Endodermal cell (in vitro differentiated cells): ENCODE measurements around the gene ACKR4. TPM values are rescaled to one million over a fixed set of nuclear protein-coding genes. Genes with fewer than 3 reads are reported as not detected.

ENCODE experiments used
- DNase-seq: peaks from one replicate; pipeline ENCODE4 v3.0.0-alpha.2; 2017
- H3K27ac ChIP-seq: 2 replicates; pipeline ENCODE4 v1.5.1; 2013; ENCODE audit warnings: mild to moderate bottlenecking, low read depth, low read length, moderate library complexity
- H3K27me3 ChIP-seq: 2 replicates; pipeline ENCODE4 v1.6.1; 2013; ENCODE audit warnings: mild to moderate bottlenecking, low read length, moderate library complexity; ENCODE audit not compliant: insufficient read depth, control insufficient read depth, poor library complexity, severe bottlenecking
- H3K36me3 ChIP-seq: 2 replicates; pipeline ENCODE4 v1.7.0; 2013; ENCODE audit warnings: mild to moderate bottlenecking, low read length, moderate library complexity; ENCODE audit not compliant: control insufficient read depth, insufficient read depth
- H3K4me1 ChIP-seq: one replicate; pipeline ENCODE4 v1.7.0; 2013; ENCODE audit warnings: low read length; ENCODE audit not compliant: control insufficient read depth, insufficient read depth
- H3K4me3 ChIP-seq: 2 replicates; pipeline ENCODE4 v1.5.1; 2013; ENCODE audit warnings: mild to moderate bottlenecking, low read length, moderate library complexity
- H3K9ac ChIP-seq: 2 replicates; pipeline ENCODE4 v1.6.1; 2013; ENCODE audit warnings: mild to moderate bottlenecking, low read length, moderate library complexity; ENCODE audit not compliant: poor library complexity, severe bottlenecking; ENCODE audit errors: extremely low read depth
- H3K9me3 ChIP-seq: 2 replicates; pipeline ENCODE4 v1.6.1; 2013; ENCODE audit warnings: mild to moderate bottlenecking, low read length, moderate library complexity; ENCODE audit not compliant: control insufficient read depth
- H3K27ac Mint-ChIP-seq: 2 replicates; pipeline ENCODE4 v1.8.0; 2020; ENCODE audit warnings: mixed read lengths
- H3K27me3 Mint-ChIP-seq: 2 replicates; pipeline ENCODE4 v1.8.0; 2021; ENCODE audit warnings: mild to moderate bottlenecking, mixed read lengths; ENCODE audit not compliant: insufficient read depth
- H3K36me3 Mint-ChIP-seq: 2 replicates; pipeline ENCODE4 v1.8.0; 2020; ENCODE audit warnings: low read depth, mixed read lengths
- H3K4me1 Mint-ChIP-seq: 2 replicates; pipeline ENCODE4 v1.8.0; 2020; ENCODE audit warnings: mixed read lengths
- H3K4me3 Mint-ChIP-seq: 2 replicates; pipeline ENCODE4 v1.8.0; 2020; ENCODE audit warnings: mild to moderate bottlenecking, moderate library complexity, mixed read lengths
- H3K9me3 Mint-ChIP-seq: 2 replicates; pipeline ENCODE4 v1.8.0; 2020; ENCODE audit warnings: mild to moderate bottlenecking, mixed read lengths
- CTCF ChIP-seq: fragments of 200-600 bp; sonication (generic); conservative IDR thresholded peaks from 2 replicates; pipeline ENCODE4 v1.5.0; 2021; ENCODE audit warnings: antibody characterized with exemption, mild to moderate bottlenecking
- WGBS, 2 experiments: methylation state at CpG; one replicate each; pipeline versions ENCODE4 v1.1.5 to v1.1.7; 2013; ENCODE audit warnings: missing lambda C conversion rate in 2 of 2, mixed read lengths in 1 of 2; ENCODE audit not compliant: insufficient coverage in 1 of 2, insufficient read length in 1 of 2; 5-methylcytosine and 5-hydroxymethylcytosine counted together
- total RNA-seq, 2 donors: library from RNA; stranded (reverse); fragmentation: NEBNext Ultra II Directional in 1 of 2; extraction: Animal tissue kit (Norgen Biotek cat#: 25700) in 1 of 2; gene quantifications; 2 replicates in 1 of 2; 3 replicates in 1 of 2; pipeline ENCODE4 v1.2.1, GENCODE V29; 2021

The ACKR4 gene
- total RNA-seq, 2 donors from 2014 or later, result not detected

- Histone ChIP-seq H3K27me3 (no peaks in the 10 kb centered on the region), H3K9ac (no peak overlapping the region), H3K4me3 (no peak overlapping the region), H3K27ac (no peak overlapping the region), H3K36me3 (peaks cover 10% of the 10 kb centered on the region), H3K4me1 (no peaks in the 10 kb centered on the region), H3K9me3 (no peaks in the 10 kb centered on the region)
- WGBS, 2 experiments, result no CpG with 5 or more reads among the region's 1 CpG
- TF ChIP-seq CTCF, result no peak
- Mint-ChIP-seq H3K4me1 (peaks cover 8% of the 10 kb centered on the region), H3K27me3 (no peaks in the 10 kb centered on the region), H3K27ac (no peak overlapping the region), H3K36me3 (peaks cover 18% of the 10 kb centered on the region), H3K4me3 (no peak overlapping the region), H3K9me3 (no peaks in the 10 kb centered on the region)
- no peak for DNase-seq
Observed at GRCh38 chr3:132623646-132624045, 26.6 kb downstream of the ACKR4 start.

GRCh38 chr3:132624790-132625189, 27.7 kb downstream of the ACKR4 start:
- Histone ChIP-seq H3K9ac (no peak overlapping the region), H3K36me3 (peaks cover 10% of the 10 kb centered on the region), H3K27ac (no peak overlapping the region), H3K27me3 (no peaks in the 10 kb centered on the region), H3K4me3 (no peak overlapping the region), H3K9me3 (no peaks in the 10 kb centered on the region), H3K4me1 (no peaks in the 10 kb centered on the region)
- H3K4me1 Mint-ChIP-seq, result peaks cover 8% of the 10 kb centered on the region
- DNase-seq, result peak; percentile 56
- no peak overlapping the region for H3K27ac Mint-ChIP-seq
- H3K27me3 Mint-ChIP-seq, result no peaks in the 10 kb centered on the region
- no peak for TF ChIP-seq CTCF
- no peaks in the 10 kb centered on the region for H3K9me3 Mint-ChIP-seq
- H3K4me3 Mint-ChIP-seq, result no peak overlapping the region
- peaks cover 18% of the 10 kb centered on the region for H3K36me3 Mint-ChIP-seq
- 90 to 96% methylated on average over 4 to 7 of the region's 7 CpGs for WGBS, 2 experiments

- WGBS, 2 experiments, result 75% methylated on average over 1 of the region's 1 CpG; no CpG with 5 or more reads in 1 of the 2 experiments
Observed at GRCh38 chr3:132625613-132626012, 28.5 kb downstream of the ACKR4 start.

More at GRCh38 chr3:132625613-132626012, 28.5 kb downstream of the ACKR4 start:
- Mint-ChIP-seq H3K27me3 (no peaks in the 10 kb centered on the region), H3K4me1 (peaks cover 2% of the 10 kb centered on the region), H3K9me3 (no peaks in the 10 kb centered on the region), H3K27ac (no peak overlapping the region), H3K36me3 (peaks cover 18% of the 10 kb centered on the region), H3K4me3 (no peak overlapping the region)
- DNase-seq, result no peak
- no peak for TF ChIP-seq CTCF
- no peak overlapping the region for H3K27ac ChIP-seq
- H3K36me3 ChIP-seq, result peaks cover 18% of the 10 kb centered on the region
- H3K4me3 ChIP-seq, result no peak overlapping the region
- H3K27me3 ChIP-seq, result no peaks in the 10 kb centered on the region
- no peak overlapping the region for H3K9ac ChIP-seq
- no peaks in the 10 kb centered on the region for H3K4me1 ChIP-seq
- H3K9me3 ChIP-seq, result no peaks in the 10 kb centered on the region
